Testis (tissue), 2 donors: Measurements from ENCODE around the gene ATAD2B.

Experiments used
- POLR2A ChIP-seq: fragments of 450-650 bp; IDR thresholded peaks from one replicate; pipeline ENCODE4 v1.6.1; 2017; ENCODE audit warnings: antibody characterized with exemption, mild to moderate bottlenecking, moderate library complexity
- TF ChIP-seq, protein P1 (sequence below), 3 experiments: fragments of 450-650 bp in 2 of 3; fragments of 200-600 bp in 1 of 3; sonication (generic) in 1 of 3; IDR thresholded peaks; one replicate each; pipeline ENCODE4 v1.5.1; 2016 to 2019; ENCODE audit warnings: antibody characterized with exemption in 3 of 3, mild to moderate bottlenecking in 2 of 3, moderate library complexity in 1 of 3

DNA sequence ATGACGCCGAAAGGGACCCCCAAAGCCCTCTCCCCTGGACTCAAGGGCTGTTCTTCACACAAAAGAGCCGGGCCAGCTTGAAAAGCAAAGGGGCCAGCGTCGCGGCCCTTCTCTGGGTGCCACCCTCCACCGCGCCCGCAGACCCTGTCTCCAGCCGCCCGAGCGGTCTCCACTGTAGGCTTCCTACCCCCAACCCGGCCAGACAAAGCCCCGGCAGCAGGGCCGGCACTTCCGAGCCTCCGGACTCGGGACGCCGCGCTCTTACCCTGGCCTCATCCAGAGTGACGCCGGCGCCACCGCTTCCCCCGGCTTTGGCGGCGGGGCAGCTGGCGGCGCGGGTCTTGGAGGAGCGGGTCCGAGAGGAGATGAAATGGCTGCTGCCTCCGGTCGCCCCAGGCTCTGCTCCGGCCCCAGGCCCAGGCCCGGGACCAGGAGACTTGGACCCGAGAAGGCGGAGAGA, 603 bp downstream of the ATAD2B start:
- no peak for TF ChIP-seq POLR2A
- TF ChIP-seq, protein P1, sequence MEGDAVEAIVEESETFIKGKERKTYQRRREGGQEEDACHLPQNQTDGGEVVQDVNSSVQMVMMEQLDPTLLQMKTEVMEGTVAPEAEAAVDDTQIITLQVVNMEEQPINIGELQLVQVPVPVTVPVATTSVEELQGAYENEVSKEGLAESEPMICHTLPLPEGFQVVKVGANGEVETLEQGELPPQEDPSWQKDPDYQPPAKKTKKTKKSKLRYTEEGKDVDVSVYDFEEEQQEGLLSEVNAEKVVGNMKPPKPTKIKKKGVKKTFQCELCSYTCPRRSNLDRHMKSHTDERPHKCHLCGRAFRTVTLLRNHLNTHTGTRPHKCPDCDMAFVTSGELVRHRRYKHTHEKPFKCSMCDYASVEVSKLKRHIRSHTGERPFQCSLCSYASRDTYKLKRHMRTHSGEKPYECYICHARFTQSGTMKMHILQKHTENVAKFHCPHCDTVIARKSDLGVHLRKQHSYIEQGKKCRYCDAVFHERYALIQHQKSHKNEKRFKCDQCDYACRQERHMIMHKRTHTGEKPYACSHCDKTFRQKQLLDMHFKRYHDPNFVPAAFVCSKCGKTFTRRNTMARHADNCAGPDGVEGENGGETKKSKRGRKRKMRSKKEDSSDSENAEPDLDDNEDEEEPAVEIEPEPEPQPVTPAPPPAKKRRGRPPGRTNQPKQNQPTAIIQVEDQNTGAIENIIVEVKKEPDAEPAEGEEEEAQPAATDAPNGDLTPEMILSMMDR (IDR thresholded peaks at IDR 0.05): no peak
